IMR-90 (cell line): ENCODE data around the gene ELMO1. TPM values are rescaled to one million over a fixed set of nuclear protein-coding genes. Genes with fewer than 3 reads are reported as not detected.
A peak's percentile ranks its signal among the peaks of the same experiment; 100 is the strongest.

Experiments used
- ATAC-seq: fragments of 200-7000 bp; cut with Tn5 transposase; 2 replicates; pipeline ENCODE4 v1.9.1; 2020; ENCODE audit warnings: low read depth, mild to moderate bottlenecking, moderate library complexity
- BruUV-seq: library from RNA; stranded (reverse); fragments of 400-500 nt; replicated peaks from 2 replicates; lab custom pipeline; 2021; lab: Mats Ljungman, UMichigan
- CTCF ChIA-PET: fragments of 300-600 bp; formaldehyde crosslinking; extraction: SDS; loops from one replicate; lab custom pipeline; 2021; ENCODE audit warnings: antibody characterized with exemption; lab: Yijun Ruan, JAX
- POLR2A ChIA-PET: fragments of 300-600 bp; sonication (Branson Sonifier 250); formaldehyde crosslinking; loops from one replicate; lab custom pipeline; 2022; ENCODE audit warnings: antibody characterized with exemption; ENCODE audit not compliant: unreplicated experiment; lab: Charles Lee
- DNase-seq: peaks from one replicate; pipeline ENCODE4 v3.0.0; 2013
- H2AFZ ChIP-seq: replicated peaks from 2 replicates; pipeline ENCODE3; 2013; ENCODE audit warnings: low read length, mild to moderate bottlenecking; ENCODE audit not compliant: poor library complexity
- H2AK5ac ChIP-seq: 2 replicates; pipeline ENCODE4 v1.6.1; 2013; ENCODE audit warnings: low read depth, low read length, inconsistent platforms
- H2AK9ac ChIP-seq: replicated peaks from 2 replicates; pipeline ENCODE3; 2013; ENCODE audit warnings: mild to moderate bottlenecking, low read depth, low read length, moderate library complexity; ENCODE audit not compliant: poor library complexity
- H2BK120ac ChIP-seq: 2 replicates; pipeline ENCODE4 v1.6.1; 2013; ENCODE audit warnings: low read depth, low read length, inconsistent platforms
- H2BK15ac ChIP-seq: 3 replicates; pipeline ENCODE4 v1.6.1; 2013; ENCODE audit warnings: low read depth, low read length, inconsistent platforms
- H2BK20ac ChIP-seq: 2 replicates; pipeline ENCODE4 v1.6.1; 2013; ENCODE audit warnings: low read depth, mild to moderate bottlenecking, inconsistent platforms, low read length, moderate library complexity
- H2BK5ac ChIP-seq: 2 replicates; pipeline ENCODE4 v1.6.1; 2013; ENCODE audit warnings: mild to moderate bottlenecking, low read depth, low read length, inconsistent platforms; ENCODE audit not compliant: poor library complexity, severe bottlenecking
- H3K14ac ChIP-seq: replicated peaks from 2 replicates; pipeline ENCODE4 v1.6.1; 2013; ENCODE audit warnings: low read depth, low read length, inconsistent platforms
- H3K18ac ChIP-seq: 2 replicates; pipeline ENCODE4 v1.6.1; 2013; ENCODE audit warnings: low read depth, low read length, control low read depth
- H3K23ac ChIP-seq: 2 replicates; pipeline ENCODE4 v1.6.1; 2013; ENCODE audit warnings: low read depth, low read length, inconsistent platforms
- H3K27ac ChIP-seq: 2 replicates; pipeline ENCODE4 v1.5.1; 2013; ENCODE audit warnings: mild to moderate bottlenecking, control low read depth, low read length; ENCODE audit not compliant: insufficient read depth
- H3K27me3 ChIP-seq: 2 replicates; pipeline ENCODE4 v1.6.1; 2013; ENCODE audit warnings: low read length; ENCODE audit not compliant: control insufficient read depth, insufficient read depth
- H3K36me3 ChIP-seq: 2 replicates; pipeline ENCODE4 v1.6.1; 2013; ENCODE audit warnings: low read length, mixed read lengths; ENCODE audit not compliant: control insufficient read depth, insufficient read depth
- H3K4ac ChIP-seq: 2 replicates; pipeline ENCODE4 v1.6.1; 2013; ENCODE audit warnings: low read depth, low read length, inconsistent platforms
- H3K4me1 ChIP-seq: 2 replicates; pipeline ENCODE4 v1.6.1; 2013; ENCODE audit warnings: low read length, mixed read lengths; ENCODE audit not compliant: control insufficient read depth, insufficient read depth
- H3K4me2 ChIP-seq: 2 replicates; pipeline ENCODE4 v1.6.1; 2013; ENCODE audit warnings: low read depth, mild to moderate bottlenecking, control low read depth, low read length, moderate library complexity
- H3K4me3 ChIP-seq: 2 replicates; pipeline ENCODE4 v1.5.1; 2013; ENCODE audit warnings: low read depth, mild to moderate bottlenecking, control low read depth, low read length, moderate library complexity; ENCODE audit not compliant: insufficient read depth
- H3K56ac ChIP-seq: 2 replicates; pipeline ENCODE4 v1.6.1; 2013; ENCODE audit warnings: low read length, inconsistent platforms; ENCODE audit not compliant: insufficient read depth; ENCODE audit errors: extremely low read depth
- H3K79me1 ChIP-seq, 2 experiments: 2 replicates each; pipeline ENCODE4 v1.6.1; 2013; ENCODE audit warnings: low read length in 2 of 2, inconsistent platforms in 1 of 2, low read depth in 1 of 2
- H3K9ac ChIP-seq: 2 replicates; pipeline ENCODE4 v1.6.1; 2013; ENCODE audit warnings: low read depth, low read length, control low read depth
- H3K9me1 ChIP-seq: 2 replicates; pipeline ENCODE4 v1.6.1; 2013; ENCODE audit warnings: low read length, inconsistent platforms; ENCODE audit not compliant: insufficient read depth
- H3K9me3 ChIP-seq: 2 replicates; pipeline ENCODE4 v1.6.1; 2013; ENCODE audit warnings: low read length; ENCODE audit not compliant: control insufficient read depth, insufficient read depth
- H4K20me1 ChIP-seq: 2 replicates; pipeline ENCODE4 v1.6.1; 2013; ENCODE audit warnings: low read length, inconsistent platforms; ENCODE audit not compliant: insufficient read depth
- H4K5ac ChIP-seq: 2 replicates; pipeline ENCODE4 v1.6.1; 2013; ENCODE audit warnings: mild to moderate bottlenecking, low read depth, low read length, control low read depth
- H4K8ac ChIP-seq, 2 experiments: 2 replicates each; pipeline ENCODE4 v1.6.1; 2013; ENCODE audit warnings: low read depth in 2 of 2, low read length in 2 of 2, control low read depth in 1 of 2, inconsistent platforms in 1 of 2
- H4K91ac ChIP-seq: 2 replicates; pipeline ENCODE4 v1.6.1; 2013; ENCODE audit warnings: low read depth, low read length, inconsistent platforms; ENCODE audit not compliant: insufficient read depth
- FOS ChIP-seq: fragments of 150-350 bp; IDR thresholded peaks from 2 replicates; pipeline ENCODE4 v1.6.1; 2016; ENCODE audit warnings: low read depth, low read length
- MAZ ChIP-seq: IDR thresholded peaks from 2 replicates; pipeline ENCODE4 v1.6.1; 2012; ENCODE audit warnings: low read depth, mild to moderate bottlenecking, low read length, improper control_type of control experiment, moderate library complexity, borderline replicate concordance
- NFE2L2 ChIP-seq: fragments of 150-350 bp; IDR thresholded peaks from 2 replicates; pipeline ENCODE4 v1.6.1; 2016; ENCODE audit warnings: low read depth, mild to moderate bottlenecking, low read length
- POLR2A ChIP-seq: IDR thresholded peaks from 2 replicates; pipeline ENCODE4 v1.6.1; 2012; ENCODE audit warnings: mild to moderate bottlenecking, low read depth, low read length
- USF2 ChIP-seq: fragments of 150-350 bp; IDR thresholded peaks from 2 replicates; pipeline ENCODE4 v1.6.1; 2017; ENCODE audit warnings: mild to moderate bottlenecking, antibody characterized with exemption, low read length, low read depth
- WGBS, 2 experiments: methylation state at CpG; one replicate each; pipeline versions ENCODE4 v1.1.5 to v1.1.7; 2013; ENCODE audit warnings: missing lambda C conversion rate in 2 of 2; ENCODE audit not compliant: insufficient read length in 1 of 2; ENCODE audit errors: extremely low coverage in 2 of 2; 5-methylcytosine and 5-hydroxymethylcytosine counted together
- dilution Hi-C: fragments of 300-500 bp; cut with HindIII; formaldehyde crosslinking; loops from one replicate; pipeline ENCODE4 v1.14.3; 2018; ENCODE audit warnings: low sequenced_read_pairs; ENCODE audit not compliant: unreplicated experiment
- in situ Hi-C: fragments of 300-500 bp; cut with MboI; formaldehyde crosslinking; loops from 3 replicates; pipeline ENCODE4 v1.14.3; 2019; ENCODE audit warnings: low sequenced_read_pairs, inconsistent platforms, mixed read lengths
- intact Hi-C: fragments of 100-400 bp; cut with micrococcal nuclease; formaldehyde crosslinking; loops from 2 replicates; pipeline ENCODE4 v1.10.0; 2022
- polyA plus RNA-seq, 3 experiments: library from polyadenylated mRNA; depleted of rRNA; stranded (reverse); fragments of >200 nt; gene quantifications; 2 replicates each; pipeline ENCODE4 v1.2.3, GENCODE V29; 2012; ENCODE audit warnings: low replicate concordance in 1 of 3
- total RNA-seq: library from RNA; depleted of rRNA; stranded (reverse); fragments of >200 nt; gene quantifications from 2 replicates; pipeline ENCODE4 v1.2.3, GENCODE V29; 2012

The ELMO1 gene
- total and polyA plus RNA-seq, 2 of the 4 experiments (the other 2 are of a cell fraction), result 0.03 TPM; not detected in 1

DNA sequence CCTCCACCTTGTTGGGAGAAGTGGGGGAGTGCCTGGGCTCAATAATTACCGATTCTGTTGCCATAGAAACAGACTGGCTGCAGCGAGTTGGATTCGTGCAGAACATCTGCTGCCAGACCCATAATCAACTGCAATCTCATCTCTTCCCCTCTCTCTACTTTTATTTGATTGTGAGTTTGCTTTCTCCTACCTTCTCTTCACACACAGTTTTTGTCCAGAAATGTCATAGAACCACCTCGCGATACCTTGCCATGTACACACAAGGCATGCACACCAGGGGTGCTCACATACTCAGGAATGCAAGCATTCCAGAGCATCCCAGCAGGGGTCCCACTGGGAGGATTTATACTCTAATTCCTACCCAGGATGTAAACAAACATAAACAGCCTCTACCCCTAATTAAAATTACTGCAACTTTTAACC is 462.1 kb downstream of the ELMO1 start:
- 83% methylated on average over 2 of the region's 5 CpGs; no CpG with 5 or more reads in 1 of the 2 experiments for WGBS, 2 experiments
- Histone ChIP-seq H4K91ac (no peak overlapping the region), H3K18ac (no peak overlapping the region), H3K56ac (no peak overlapping the region), H3K79me1 (no peaks in the 10 kb centered on the region), H3K27me3 (peaks cover 15% of the 10 kb centered on the region), H3K9me1 (no peaks in the 10 kb centered on the region), H2BK15ac (no peak overlapping the region), H3K4ac (no peak overlapping the region), H3K9me3 (no peaks in the 10 kb centered on the region), H4K20me1 (no peaks in the 10 kb centered on the region), H2BK5ac (no peak overlapping the region), H4K5ac (no peak overlapping the region), H2BK20ac (no peak overlapping the region), H3K9ac (no peak overlapping the region), H3K4me3 (no peak overlapping the region), H3K4me1 (no peaks in the 10 kb centered on the region), H3K36me3 (no peaks in the 10 kb centered on the region), H2BK120ac (no peak overlapping the region), H3K14ac (no peak overlapping the region), H3K23ac (no peak overlapping the region), H3K4me2 (no peak overlapping the region), H4K8ac (no peak overlapping the region), H3K27ac (no peak overlapping the region), H2AFZ (no peak overlapping the region), H2AK9ac (no peak overlapping the region), H2AK5ac (no peak overlapping the region)
- dilution Hi-C loops (no loop called here), intact Hi-C loops (loop anchor here (2.0 kb wide), 1 partner anchor 154 kb away; no protein-coding TSS in a partner anchor), in situ Hi-C loops (loop anchor here (5.0 kb wide), 1 partner anchor 196 kb away; no protein-coding TSS in a partner anchor)
- TF ChIP-seq MAZ (no peak), USF2 (no peak), NFE2L2 (no peak), POLR2A (no peak), FOS (no peak)
- DNase-seq, result no peak
- ChIA-PET POLR2A (no interaction called here), CTCF (interaction anchor here (0.5 to 7.7 kb wide), 5 partner anchors 19 to 668 kb away, joined by 3 to 54 read pairs (median 4); no protein-coding TSS in a partner anchor)
- peak; percentile 16; the same call in 1 of the 2 replicates for ATAC-seq
- BruUV-seq, result no TSS peak
